SU-DHL-6 (cell line): ENCODE data around the gene SLC44A4.
"Not testable (repeated sequence)": the region's sequence is repeated elsewhere in the genome, so short reads cannot be mapped to it uniquely, and the experiment has no call there.

Source experiments
- CTCF ChIP-seq: fragments of 200-600 bp; sonication (generic); IDR thresholded peaks from one replicate; pipeline ENCODE4 v1.5.1; 2017; ENCODE audit warnings: antibody characterized with exemption, mild to moderate bottlenecking, low read length, moderate library complexity; ENCODE audit not compliant: insufficient read depth, poor library complexity, severe bottlenecking
- EZH2phosphoT487 ChIP-seq: fragments of 200-600 bp; sonication (generic), shearing (Covaris generic); conservative IDR thresholded peaks from 2 replicates; pipeline ENCODE4 v1.6.1; 2018; ENCODE audit warnings: mild to moderate bottlenecking, antibody characterized with exemption, low read length, moderate library complexity, mixed read lengths

GRCh38 chr6:31909298-31909697 lies 30.5 kb upstream of the SLC44A4 start:
- not testable (repeated sequence) for TF ChIP-seq CTCF, EZH2phosphoT487
